GM21717 (cell line): Measurements from ENCODE around the gene CLK2.
A peak's percentile ranks its signal among the peaks of the same experiment; 100 is the strongest.

Experiments
- ATAC-seq: cut with Tn5 transposase; IDR thresholded peaks from one replicate; pipeline ENCODE4 v1.9.1; 2021; ENCODE audit warnings: mild to moderate bottlenecking, moderate library complexity; ENCODE audit not compliant: unreplicated experiment

The CLK2 gene

GRCh38 chr1:155273343-155274245, at the start of gene CLK2:
CLK2 (minus strand) TSS chr1:155273504; CDS start chr1:155270977, 2,527 bp downstream.
- peak; percentile 75 for ATAC-seq

GRCh38 chr1:155322571-155322952, 49.3 kb upstream of the CLK2 start:
- no peak for ATAC-seq

GRCh38 chr1:155321639-155322503, 48.6 kb upstream of the CLK2 start:
- no peak for ATAC-seq

DNA sequence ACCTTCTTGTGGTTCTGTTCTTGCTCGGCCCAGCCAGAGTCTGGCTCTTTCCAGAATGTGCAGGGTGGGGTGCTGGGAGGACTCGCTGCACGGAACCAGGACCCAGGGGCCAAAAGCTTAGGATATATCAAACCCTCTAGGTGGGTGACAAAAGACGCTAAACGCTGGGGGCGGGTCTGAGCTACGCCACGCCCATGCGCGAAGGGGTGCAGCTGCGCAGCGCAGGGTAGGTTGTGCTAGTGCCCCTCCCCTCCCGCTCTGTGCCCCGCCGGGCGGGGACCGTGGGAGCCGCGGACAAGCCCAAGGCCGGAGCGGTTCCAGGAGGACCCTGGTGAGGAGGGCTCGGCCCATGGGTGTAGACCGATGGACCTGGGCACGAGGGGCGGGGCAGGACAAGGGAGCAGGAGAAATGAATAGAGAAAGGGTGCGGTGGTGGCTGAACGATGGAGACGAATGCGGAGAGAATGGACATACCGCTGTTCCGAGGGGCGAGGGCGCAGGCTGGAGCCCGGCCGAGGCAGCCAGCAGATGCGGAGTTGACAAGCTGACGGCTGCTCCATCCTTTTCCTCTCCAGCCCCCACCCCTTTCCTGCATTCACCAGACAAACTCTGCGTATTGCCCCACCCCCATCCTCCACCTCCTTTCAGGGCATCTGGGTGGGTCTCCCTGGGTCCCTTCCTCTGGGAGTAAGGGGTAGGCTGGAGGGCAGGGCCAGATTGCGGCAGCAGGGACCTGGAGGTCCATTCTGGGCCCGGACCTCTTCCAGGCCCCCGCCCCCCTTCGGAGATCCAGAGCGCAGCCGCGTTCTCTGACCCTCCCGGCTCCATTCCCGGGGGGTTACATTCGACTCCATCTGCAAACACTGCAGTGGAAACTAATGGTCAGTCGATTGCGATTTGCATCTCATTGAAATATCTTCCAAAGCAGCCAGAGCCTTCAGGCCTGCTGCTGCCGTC, 47.6 kb upstream of the CLK2 start, which contains the start of gene RUSC1:
Gene RUSC1, plus strand, starts transcription at position 234 of the 957 bp plus-strand sequence. CDS start 880 bp downstream, outside the sequence.
- ATAC-seq, result no peak

DNA sequence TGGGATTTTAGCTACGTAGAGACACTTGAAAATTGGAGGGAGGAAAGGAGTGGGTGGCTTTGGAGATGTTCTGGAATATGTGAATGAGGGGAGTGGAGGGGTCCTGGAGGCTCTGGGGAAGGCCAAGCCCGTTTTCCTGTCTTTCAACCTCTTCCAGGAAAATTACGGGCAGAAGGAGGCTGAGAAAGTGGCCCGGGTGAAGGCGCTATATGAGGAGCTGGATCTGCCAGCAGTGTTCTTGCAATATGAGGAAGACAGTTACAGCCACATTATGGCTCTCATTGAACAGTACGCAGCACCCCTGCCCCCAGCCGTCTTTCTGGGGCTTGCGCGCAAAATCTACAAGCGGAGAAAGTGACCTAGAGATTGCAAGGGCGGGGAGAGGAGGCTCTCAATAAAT, 46.9 kb upstream of the CLK2 start:
- ATAC-seq, result no peak

DNA sequence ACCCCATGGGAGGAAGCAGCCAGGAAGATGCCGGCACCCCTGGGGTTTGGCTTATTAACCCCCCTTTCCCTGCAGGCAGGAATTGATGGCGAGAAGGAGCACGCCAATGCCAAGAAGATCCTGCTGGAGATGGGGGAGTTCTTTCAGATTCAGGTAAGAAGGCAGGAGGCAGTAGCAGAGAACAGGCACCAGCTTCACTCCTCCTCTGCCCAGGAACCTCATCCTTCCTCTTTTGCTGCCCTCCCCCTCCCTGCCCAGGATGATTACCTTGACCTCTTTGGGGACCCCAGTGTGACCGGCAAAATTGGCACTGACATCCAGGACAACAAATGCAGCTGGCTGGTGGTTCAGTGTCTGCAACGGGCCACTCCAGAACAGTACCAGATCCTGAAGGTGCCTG, 46.2 kb upstream of the CLK2 start:
- no peak for ATAC-seq

DNA sequence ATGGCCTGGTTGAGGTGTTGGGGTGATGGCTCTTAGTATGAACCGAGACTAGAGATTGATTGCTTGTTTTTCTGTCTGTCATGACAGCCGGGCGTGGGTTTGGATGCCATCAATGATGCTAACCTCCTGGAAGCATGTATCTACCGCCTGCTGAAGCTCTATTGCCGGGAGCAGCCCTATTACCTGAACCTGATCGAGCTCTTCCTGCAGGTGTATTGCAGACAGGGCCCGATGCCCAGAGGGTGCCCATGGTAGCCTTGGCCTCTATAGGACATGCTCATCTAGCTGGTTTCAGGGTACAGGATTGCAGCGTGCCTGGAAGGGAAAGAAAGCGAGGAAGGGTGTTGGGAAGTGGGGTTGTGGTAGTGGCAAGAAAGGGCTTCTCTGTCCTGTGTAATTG, 44.8 kb upstream of the CLK2 start:
- ATAC-seq, result no peak

GRCh38 chr1:155316922-155317321, 43.6 kb upstream of the CLK2 start:
- no peak for ATAC-seq

DNA sequence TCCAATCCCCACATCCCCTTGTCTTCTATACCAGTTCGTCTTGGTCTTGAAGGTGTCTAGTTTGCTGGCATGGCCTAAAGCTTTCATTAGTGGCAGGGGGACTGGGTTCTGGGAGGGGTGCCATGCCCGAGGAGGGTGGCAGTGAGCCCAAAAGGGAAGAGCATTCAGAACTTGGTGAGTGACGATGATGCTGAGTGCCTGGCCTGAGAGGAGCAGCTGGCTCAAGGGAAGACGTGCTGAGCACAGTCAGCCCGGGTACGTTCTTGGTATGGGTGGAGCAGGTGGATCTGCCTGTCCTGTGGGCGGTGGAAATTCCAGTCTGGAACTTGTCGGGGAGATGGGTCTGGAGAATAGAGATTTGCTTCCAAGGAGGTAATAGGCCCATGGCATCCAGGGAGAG, 40.0 kb upstream of the CLK2 start:
- no peak for ATAC-seq

DNA sequence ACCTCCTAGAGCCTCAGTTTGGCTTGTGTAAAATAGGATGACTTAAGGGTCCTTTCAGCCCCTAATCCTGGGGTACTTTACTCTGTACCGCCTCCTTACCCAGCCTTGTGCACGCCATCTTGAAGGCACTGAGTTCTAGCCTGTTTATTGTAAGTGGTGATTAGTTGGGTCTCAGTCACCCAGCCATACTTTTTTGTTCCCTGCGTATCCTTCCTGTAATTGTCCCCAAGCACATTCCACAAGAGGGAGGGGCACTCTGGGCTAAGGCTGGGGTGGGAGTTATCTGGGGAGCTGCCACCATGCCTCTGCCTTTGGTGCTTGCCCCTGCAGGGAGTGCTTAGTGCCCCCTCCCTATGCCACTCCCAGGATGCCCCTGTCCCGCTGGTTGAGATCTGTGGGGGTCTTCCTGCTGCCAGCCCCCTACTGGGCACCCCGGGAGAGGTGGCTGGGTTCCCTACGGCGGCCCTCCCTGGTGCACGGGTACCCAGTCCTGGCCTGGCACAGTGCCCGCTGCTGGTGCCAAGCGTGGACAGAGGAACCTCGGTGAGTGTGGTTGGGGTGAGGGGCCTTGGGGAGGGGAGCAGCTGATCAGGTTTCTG, 36.2 kb upstream of the CLK2 start:
- no peak for ATAC-seq

- peak; percentile 92 for ATAC-seq
Measured at GRCh38 chr1:155308493-155309422, 35.5 kb upstream of the CLK2 start, which contains the start of gene FDPS. FDPS (plus strand) TSS chr1:155308866; CDS start chr1:155309790, 924 bp downstream.

DNA sequence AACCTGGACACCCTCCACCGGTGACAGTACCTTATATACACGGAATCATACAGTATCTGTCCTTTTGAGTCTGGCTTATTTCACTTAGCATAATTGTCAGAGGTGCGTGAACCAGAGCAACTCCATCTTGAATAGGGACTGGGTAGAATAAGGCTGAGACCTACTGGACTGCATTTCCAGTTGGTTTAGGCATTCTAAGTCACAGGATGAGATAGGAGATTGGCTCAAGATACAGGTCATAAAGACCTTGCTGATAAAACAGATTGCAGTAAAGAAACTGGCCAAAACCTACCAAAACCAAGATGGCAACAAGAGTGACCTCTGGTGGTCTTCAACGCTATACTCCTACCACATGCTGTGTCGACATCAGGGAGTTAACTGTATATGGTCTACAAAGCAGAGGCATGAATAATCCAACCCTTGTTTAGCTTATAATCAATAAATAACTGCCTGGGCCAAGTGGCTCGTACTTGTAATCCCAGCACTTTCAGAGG, 34.0 kb upstream of the CLK2 start:
- no peak for ATAC-seq

- ATAC-seq, result no peak
Measured at GRCh38 chr1:155305881-155306391, 32.6 kb upstream of the CLK2 start.

- ATAC-seq, result no peak
Measured at GRCh38 chr1:155304558-155305063, 31.3 kb upstream of the CLK2 start.

DNA sequence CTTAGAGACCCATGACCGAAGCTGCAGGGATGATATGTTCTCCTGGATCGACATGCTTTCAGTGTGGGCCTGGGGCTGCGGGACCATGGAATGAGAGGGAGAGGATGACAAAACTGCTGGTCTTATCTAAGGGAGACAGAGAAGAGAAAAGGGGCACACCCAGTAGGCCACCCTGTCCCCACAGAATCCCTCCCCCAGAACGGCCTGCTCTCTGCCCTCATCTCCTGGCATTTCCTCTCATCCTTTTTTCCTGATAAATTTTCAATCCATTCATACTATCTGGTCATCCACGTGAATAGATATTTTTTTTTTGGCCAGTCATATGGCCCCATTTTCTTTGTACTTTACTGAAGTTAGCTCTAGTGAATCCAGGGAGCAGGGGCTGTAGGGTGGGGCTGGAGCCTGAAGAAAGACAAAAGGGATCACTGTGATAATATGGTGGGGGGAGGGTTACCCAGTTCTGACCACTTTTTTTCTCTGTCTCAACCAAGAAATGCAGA, 28.1 kb upstream of the CLK2 start, which contains the start of gene PKLR:
Gene PKLR, minus strand, starts transcription at position 97 of the 500 bp plus-strand sequence. Its CDS starts 43 bp downstream, at position 54.
- no peak for ATAC-seq

DNA sequence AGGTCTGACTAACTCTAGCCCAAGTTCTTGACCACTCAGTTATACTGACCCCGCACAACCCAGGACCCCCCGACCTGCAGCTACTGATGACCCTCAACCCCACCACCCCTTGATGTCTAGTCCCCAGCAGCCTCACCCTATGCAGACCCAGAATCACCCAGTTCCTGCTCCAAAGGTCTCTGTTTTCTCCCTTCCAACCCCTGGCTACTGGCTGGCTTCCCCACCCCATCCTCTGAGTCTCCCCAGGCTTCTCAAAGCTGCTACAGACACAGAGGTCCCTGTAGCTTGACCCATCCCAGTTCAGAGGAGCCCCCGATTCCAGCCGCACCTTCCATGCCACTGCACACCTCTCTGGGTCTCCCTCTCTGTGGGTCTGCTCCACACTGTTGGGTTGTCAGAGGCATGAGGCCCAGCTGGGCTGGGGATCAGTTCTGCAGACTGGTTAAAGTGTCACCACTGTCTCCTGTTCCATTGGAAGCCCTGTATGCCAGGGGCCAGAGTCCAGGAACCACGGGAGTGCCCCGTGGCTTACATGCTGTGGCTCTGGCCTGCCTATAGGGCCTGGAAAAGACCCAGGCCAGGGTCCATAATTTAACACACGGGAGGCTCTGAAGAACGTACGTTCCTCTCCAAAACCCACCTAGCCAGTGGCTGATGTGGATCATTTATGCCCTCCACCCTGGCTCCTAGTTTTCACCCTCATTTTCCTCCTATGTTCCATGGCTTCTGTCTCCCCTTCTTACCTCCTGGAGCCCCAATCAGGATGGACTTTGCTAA, 27.4 kb upstream of the CLK2 start:
- no peak for ATAC-seq

- ATAC-seq, result no peak
Measured at GRCh38 chr1:155300024-155300423, 26.7 kb upstream of the CLK2 start.
